GM21447 (cell line): Measurements from ENCODE around the gene DENND5B.
A peak's percentile ranks its signal among the peaks of the same experiment; 100 is the strongest.
"Not testable (repeated sequence)": the region's sequence is repeated elsewhere in the genome, so short reads cannot be mapped to it uniquely, and the experiment has no call there.

Source experiments
- ATAC-seq: cut with Tn5 transposase; IDR thresholded peaks from one replicate; pipeline ENCODE4 v1.9.1; 2021; ENCODE audit not compliant: unreplicated experiment

The DENND5B gene

GRCh38 chr12:31387466-31387865, 203.5 kb downstream of the DENND5B start:
- no peak for ATAC-seq

GRCh38 chr12:31387011-31387410, 203.9 kb downstream of the DENND5B start:
- no peak for ATAC-seq

- no peak for ATAC-seq
Observed at GRCh38 chr12:31386364-31386777, 204.6 kb downstream of the DENND5B start.

GRCh38 chr12:31377210-31377609, 213.7 kb downstream of the DENND5B start:
- ATAC-seq = not testable (repeated sequence)

- not testable (repeated sequence) for ATAC-seq
Observed at GRCh38 chr12:31375422-31375821, 215.5 kb downstream of the DENND5B start.

GRCh38 chr12:31371256-31371620, 219.7 kb downstream of the DENND5B start:
- ATAC-seq = no peak

- no peak for ATAC-seq
Observed at GRCh38 chr12:31370531-31371255, 220.2 kb downstream of the DENND5B start.

- no peak for ATAC-seq
Observed at GRCh38 chr12:31369712-31370521, 221.0 kb downstream of the DENND5B start.

GRCh38 chr12:31368666-31369361, 222.1 kb downstream of the DENND5B start:
- ATAC-seq = no peak

- no peak for ATAC-seq
Observed at GRCh38 chr12:31366104-31366621, 224.8 kb downstream of the DENND5B start.

- ATAC-seq = no peak
Observed at GRCh38 chr12:31363831-31364230, 227.1 kb downstream of the DENND5B start.

GRCh38 chr12:31363416-31363809, 227.5 kb downstream of the DENND5B start:
- peak; percentile 11 for ATAC-seq

GRCh38 chr12:31362759-31363415, 228.0 kb downstream of the DENND5B start:
- ATAC-seq = peak; percentile 86

GRCh38 chr12:31362115-31362758, 228.7 kb downstream of the DENND5B start:
- peak; percentile 48 for ATAC-seq

- ATAC-seq = no peak
Observed at GRCh38 chr12:31361730-31362114, 229.2 kb downstream of the DENND5B start.

- no peak for ATAC-seq
Observed at GRCh38 chr12:31355747-31356107, 235.2 kb downstream of the DENND5B start.

GRCh38 chr12:31353750-31354708, 236.9 kb downstream of the DENND5B start:
- ATAC-seq = no peak

- ATAC-seq = no peak
Observed at GRCh38 chr12:31346267-31346666, 244.7 kb downstream of the DENND5B start.

GRCh38 chr12:31343139-31343538, 247.8 kb downstream of the DENND5B start:
- no peak for ATAC-seq
